H1 (cell line): ENCODE results near the gene ANKS1B. TPM values are rescaled to one million over a fixed set of nuclear protein-coding genes. Genes with fewer than 3 reads are reported as not detected.

Source experiments
- CTCF ChIA-PET: fragments of 300-600 bp; sonication (Branson Sonifier 250); formaldehyde crosslinking; loops from one replicate; lab custom pipeline; 2021; ENCODE audit not compliant: partially characterized antibody; lab: Charles Lee
- POLR2A ChIA-PET: fragments of 300-600 bp; sonication (Branson Sonifier 250); formaldehyde crosslinking; loops from one replicate; lab custom pipeline; 2021; ENCODE audit warnings: inconsistent platforms; ENCODE audit not compliant: partially characterized antibody; lab: Charles Lee
- DNase-seq, 2 experiments: peaks; one replicate each; pipeline versions ENCODE4 v3.0.0 to v3.0.0-alpha.2; 2010 to 2022; ENCODE audit warnings: low spot score in 2 of 2, low read depth in 1 of 2, mixed read lengths in 1 of 2
- FAIRE-seq: peaks from 2 replicates; lab custom pipeline; 2011; peaks lifted over from hg19 to GRCh38; lab: Jason Lieb, UNC
- H2AFZ ChIP-seq: 2 replicates; pipeline ENCODE4 v1.8.1; 2012; ENCODE audit warnings: low read length, inconsistent platforms
- H2AK5ac ChIP-seq: 2 replicates; pipeline ENCODE4 v1.6.1; 2013; ENCODE audit warnings: low read depth, low read length
- H2BK120ac ChIP-seq: replicated peaks from 2 replicates; pipeline ENCODE3; 2013; ENCODE audit warnings: low read depth, low read length, inconsistent platforms
- H2BK12ac ChIP-seq: 2 replicates; pipeline ENCODE4 v1.6.1; 2013; ENCODE audit warnings: low read depth, low read length
- H2BK15ac ChIP-seq: 2 replicates; pipeline ENCODE4 v1.6.1; 2013; ENCODE audit warnings: low read length
- H2BK20ac ChIP-seq: 2 replicates; pipeline ENCODE4 v1.6.1; 2013; ENCODE audit warnings: low read length
- H2BK5ac ChIP-seq: 2 replicates; pipeline ENCODE4 v1.6.1; 2013; ENCODE audit warnings: low read depth, low read length
- H3K14ac ChIP-seq: 2 replicates; pipeline ENCODE4 v1.6.1; 2013; ENCODE audit warnings: inconsistent platforms; ENCODE audit not compliant: insufficient read length
- H3K18ac ChIP-seq: 2 replicates; pipeline ENCODE4 v1.6.1; 2013; ENCODE audit warnings: low read length; ENCODE audit errors: extremely low read depth
- H3K23ac ChIP-seq: 2 replicates; pipeline ENCODE4 v1.6.1; 2013; ENCODE audit warnings: inconsistent platforms; ENCODE audit not compliant: insufficient read length
- H3K23me2 ChIP-seq: 2 replicates; pipeline ENCODE4 v1.6.1; 2013; ENCODE audit warnings: low read depth, low read length
- H3K27ac ChIP-seq: 2 replicates; pipeline ENCODE4 v1.6.1; 2011; ENCODE audit warnings: low read depth, low read length, inconsistent platforms
- H3K27me3 ChIP-seq, 4 experiments: replicated peaks in 1 of 4; 1 replicate in 1 of 4; 2 replicates in 3 of 4; pipeline versions ENCODE4 v1.6.1 to v1.8.1; 2011 to 2013; ENCODE audit warnings: low read length in 3 of 4, mild to moderate bottlenecking in 3 of 4, inconsistent platforms in 2 of 4, mixed read lengths in 2 of 4, moderate library complexity in 1 of 4; ENCODE audit not compliant: control insufficient read depth in 3 of 4, insufficient read depth in 3 of 4; ENCODE audit errors: extremely low read depth in 1 of 4
- H3K36me3 ChIP-seq, 4 experiments: 2 replicates each; pipeline versions ENCODE4 v1.6.1 to v1.8.1; 2011 to 2013; ENCODE audit warnings: mild to moderate bottlenecking in 4 of 4, low read length in 3 of 4, moderate library complexity in 2 of 4, control low read depth in 1 of 4, inconsistent platforms in 1 of 4; ENCODE audit not compliant: insufficient read depth in 4 of 4, control insufficient read depth in 2 of 4
- H3K4ac ChIP-seq: replicated peaks from 2 replicates; pipeline ENCODE3; 2013; ENCODE audit warnings: low read length, low read depth, mixed read lengths, inconsistent platforms; ENCODE audit not compliant: insufficient read length
- H3K4me1 ChIP-seq, 4 experiments: replicated peaks in 1 of 4; 1 replicate in 1 of 4; 2 replicates in 3 of 4; pipeline versions ENCODE4 v1.6.1 to v1.8.1; 2011 to 2013; ENCODE audit warnings: low read length in 3 of 4, inconsistent platforms in 2 of 4, mixed read lengths in 1 of 4; ENCODE audit not compliant: insufficient read depth in 4 of 4, control insufficient read depth in 3 of 4
- H3K4me2 ChIP-seq, 2 experiments: 2 replicates each; pipeline versions ENCODE4 v1.6.1 to v1.8.1; 2011 to 2013; ENCODE audit warnings: low read depth in 2 of 2, low read length in 2 of 2, control low read depth in 1 of 2, inconsistent platforms in 1 of 2, mild to moderate bottlenecking in 1 of 2; ENCODE audit not compliant: insufficient read depth in 1 of 2
- H3K4me3 ChIP-seq, 4 experiments: fragments of 200-600, 300-600 bp in 1 of 4; sonication (generic), shearing (Covaris generic), sonication (Bioruptor Twin) in 1 of 4; 2 replicates each; pipeline versions ENCODE4 v1.5.1 to v1.8.1; 2011 to 2016; ENCODE audit warnings: low read length in 4 of 4, low read depth in 3 of 4, control low read depth in 2 of 4, inconsistent platforms in 2 of 4, mild to moderate bottlenecking in 2 of 4, mixed read lengths in 1 of 4, moderate library complexity in 1 of 4; ENCODE audit not compliant: insufficient read depth in 2 of 4; ENCODE audit errors: extremely low read depth in 1 of 4
- H3K56ac ChIP-seq: replicated peaks from 2 replicates; pipeline ENCODE3; 2013; ENCODE audit warnings: low read depth, mild to moderate bottlenecking, mixed read lengths, low read length, inconsistent platforms; ENCODE audit not compliant: insufficient read length
- H3K79me1 ChIP-seq: 2 replicates; pipeline ENCODE4 v1.6.1; 2013; ENCODE audit warnings: low read depth, low read length, control low read depth
- H3K79me2 ChIP-seq, 2 experiments: 2 replicates each; pipeline versions ENCODE4 v1.6.1 to v1.8.1; 2012 to 2013; ENCODE audit warnings: low read length in 2 of 2, mild to moderate bottlenecking in 2 of 2, inconsistent platforms in 1 of 2; ENCODE audit not compliant: insufficient read depth in 2 of 2, control insufficient read depth in 1 of 2
- H3K9ac ChIP-seq, 4 experiments: replicated peaks in 1 of 4; 1 replicate in 1 of 4; 2 replicates in 3 of 4; pipeline versions ENCODE4 v1.6.1 to v1.8.1; 2011 to 2013; ENCODE audit warnings: low read depth in 3 of 4, low read length in 3 of 4, control low read depth in 2 of 4, mild to moderate bottlenecking in 2 of 4, moderate library complexity in 2 of 4, inconsistent platforms in 1 of 4; ENCODE audit errors: extremely low read depth in 1 of 4
- H3K9me3 ChIP-seq, 2 experiments: 2 replicates each; pipeline versions ENCODE4 v1.6.1 to v1.8.1; 2012 to 2013; ENCODE audit warnings: mild to moderate bottlenecking in 2 of 2, moderate library complexity in 2 of 2, control low read depth in 1 of 2, inconsistent platforms in 1 of 2, low read depth in 1 of 2, low read length in 1 of 2, mixed read lengths in 1 of 2; ENCODE audit not compliant: insufficient read depth in 2 of 2
- H4K20me1 ChIP-seq, 2 experiments: replicated peaks in 1 of 2; 2 replicates each; pipeline versions ENCODE3 to v1.8.1; 2011 to 2013; ENCODE audit warnings: inconsistent platforms in 2 of 2, low read length in 2 of 2, mild to moderate bottlenecking in 1 of 2; ENCODE audit not compliant: insufficient read depth in 2 of 2, control insufficient read depth in 1 of 2
- H4K5ac ChIP-seq: 2 replicates; pipeline ENCODE4 v1.6.1; 2013; ENCODE audit warnings: low read length, low read depth, mixed read lengths, inconsistent platforms; ENCODE audit not compliant: insufficient read length
- H4K8ac ChIP-seq: 2 replicates; pipeline ENCODE4 v1.8.0; 2013; ENCODE audit warnings: mild to moderate bottlenecking, moderate library complexity, low read length, inconsistent platforms; ENCODE audit not compliant: insufficient read depth; ENCODE audit errors: extremely low read depth
- H4K91ac ChIP-seq: replicated peaks from 2 replicates; pipeline ENCODE3; 2013; ENCODE audit warnings: low read length, mixed read lengths, inconsistent platforms; ENCODE audit not compliant: insufficient read length
- CEBPB ChIP-seq: IDR thresholded peaks from 2 replicates; pipeline ENCODE4 v1.6.1; 2012; ENCODE audit warnings: low read depth, low read length
- HDAC6 ChIP-seq: IDR thresholded peaks from one replicate; pipeline ENCODE4 v1.7.1; 2012; ENCODE audit warnings: low read depth, mild to moderate bottlenecking, inconsistent platforms, low read length, moderate library complexity
- NANOG ChIP-seq: IDR thresholded peaks from 2 replicates; pipeline ENCODE4 v1.6.1; 2011; ENCODE audit warnings: low read length, low read depth, mild to moderate bottlenecking, inconsistent platforms; ENCODE audit not compliant: insufficient read depth, poor library complexity, severe bottlenecking
- RAD21 ChIP-seq, 2 experiments: IDR thresholded peaks in 1 of 2; conservative IDR thresholded peaks in 1 of 2; 2 replicates each; pipeline ENCODE4 v1.6.1; 2011; ENCODE audit warnings: low read depth in 2 of 2, low read length in 2 of 2, improper control_type of control experiment in 1 of 2, inconsistent platforms in 1 of 2, mild to moderate bottlenecking in 1 of 2, moderate library complexity in 1 of 2
- SIN3A ChIP-seq, 2 experiments: IDR thresholded peaks in 1 of 2; conservative IDR thresholded peaks in 1 of 2; 2 replicates each; pipeline ENCODE4 v1.6.1; 2011 to 2012; ENCODE audit warnings: low read length in 2 of 2, improper control_type of control experiment in 1 of 2, low read depth in 1 of 2, mild to moderate bottlenecking in 1 of 2
- TEAD4 ChIP-seq: IDR thresholded peaks from 2 replicates; pipeline ENCODE4 v1.6.1; 2012; ENCODE audit warnings: low read depth, low read length, inconsistent platforms, mixed read lengths
- ZNF274 ChIP-seq: IDR thresholded peaks from 2 replicates; pipeline ENCODE4 v1.7.0; 2012; ENCODE audit warnings: low read length, borderline replicate concordance; ENCODE audit errors: extremely low read depth
- whole genome bisulfite sequencing, 2 experiments: shearing (Covaris generic) in 1 of 2; methylation state at CpG; one replicate each; pipeline versions ENCODE4 v1.1.6 to v1.1.7; 2013 to 2015; ENCODE audit warnings: low lambda C conversion rate in 2 of 2, mixed read lengths in 2 of 2, inconsistent platforms in 1 of 2, low coverage in 1 of 2, missing lambda C conversion rate in 1 of 2; ENCODE audit not compliant: insufficient replicate concordance in 2 of 2, insufficient coverage in 1 of 2, insufficient read length in 1 of 2; ENCODE audit errors: extremely low coverage in 1 of 2, missing lambda C conversion rate in 1 of 2; 5-methylcytosine and 5-hydroxymethylcytosine counted together
- polyA plus RNA-seq, 7 experiments: library from polyadenylated mRNA; depleted of rRNA in 3 of 7; stranded (reverse) in 5 of 7; unstranded in 2 of 7; fragments of >200 nt in 5 of 7; fragments of 200-250 nt in 2 of 7; gene quantifications; 1 replicate in 5 of 7; 2 replicates in 1 of 7; 4 replicates in 1 of 7; pipeline versions ENCODE4 v1.2.1 to v1.2.3, GENCODE V29; 2011 to 2013; ENCODE audit warnings: missing spikeins in 2 of 7, mixed read lengths in 2 of 7
- total RNA-seq: library from RNA; stranded (reverse); fragmentation: NEBNext Ultra II Directional; extraction: Animal tissue kit (Norgen Biotek cat#: 25700); gene quantifications from 2 replicates; pipeline ENCODE4 v1.2.1, GENCODE V29; 2021
- TF ChIP-seq, protein P1 (sequence below): IDR thresholded peaks from 2 replicates; pipeline ENCODE4 v1.6.1; 2011; ENCODE audit warnings: low read length, improper control_type of control experiment

ANKS1B gene
- total and polyA plus RNA-seq, 2 of the 8 experiments (the other 6 are each of a cell fraction or from before 2014, with no cell fraction given): 2.7 to 6.1 TPM

- no peak overlapping the region for H3K56ac ChIP-seq
- no peaks in the 10 kb centered on the region for H3K23me2 ChIP-seq
- H3K4me2 ChIP-seq: no peak overlapping the region
- no peak overlapping the region for H2AK5ac ChIP-seq
- FAIRE-seq (no peak), DNase-seq (no peak)
- no peaks in the 10 kb centered on the region for H3K4me1 ChIP-seq
- no peak overlapping the region for H2BK5ac ChIP-seq
- H4K91ac ChIP-seq: no peak overlapping the region
- no peak overlapping the region for H3K4me3 ChIP-seq
- no peak overlapping the region for H2BK20ac ChIP-seq
- POLR2A ChIA-PET: interaction anchor here (0.6 kb wide), 1 partner anchor 789 kb away, joined by 3 read pairs; no protein-coding TSS in a partner anchor
- no peak overlapping the region for H3K4ac ChIP-seq
- no peaks in the 10 kb centered on the region for H3K9me3 ChIP-seq
- H3K27ac ChIP-seq: no peak overlapping the region
- H4K5ac ChIP-seq: no peak overlapping the region
- H3K36me3 ChIP-seq: no peaks in the 10 kb centered on the region
- no peaks in the 10 kb centered on the region for H3K79me1 ChIP-seq
- no peaks in the 10 kb centered on the region for H3K79me2 ChIP-seq
- no peaks in the 10 kb centered on the region for H3K27me3 ChIP-seq
- TF ChIP-seq SIN3A (conservative IDR thresholded peaks at IDR 0.05 in 1 of 2, IDR thresholded peaks at IDR 0.05 in 1 of 2; ENCODE audit: low read depth in 1 of 2, low read length in 2 of 2) (no peak), NANOG (no peak), ZNF274 (no peak), HDAC6 (no peak), TEAD4 (no peak), CEBPB (no peak), RAD21 (IDR thresholded peaks at IDR 0.05 in 1 of 2, conservative IDR thresholded peaks at IDR 0.05 in 1 of 2; ENCODE audit: low read depth in 2 of 2, low read length in 2 of 2) (no peak)
- TF ChIP-seq, protein P1, sequence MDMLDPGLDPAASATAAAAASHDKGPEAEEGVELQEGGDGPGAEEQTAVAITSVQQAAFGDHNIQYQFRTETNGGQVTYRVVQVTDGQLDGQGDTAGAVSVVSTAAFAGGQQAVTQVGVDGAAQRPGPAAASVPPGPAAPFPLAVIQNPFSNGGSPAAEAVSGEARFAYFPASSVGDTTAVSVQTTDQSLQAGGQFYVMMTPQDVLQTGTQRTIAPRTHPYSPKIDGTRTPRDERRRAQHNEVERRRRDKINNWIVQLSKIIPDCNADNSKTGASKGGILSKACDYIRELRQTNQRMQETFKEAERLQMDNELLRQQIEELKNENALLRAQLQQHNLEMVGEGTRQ: no peak
- H3K18ac ChIP-seq: no peak overlapping the region
- H3K23ac ChIP-seq: no peak overlapping the region
- no peak overlapping the region for H2AFZ ChIP-seq
- H2BK12ac ChIP-seq: no peak overlapping the region
- WGBS, 2 experiments: 94% methylated on average over 3 of the region's 3 CpGs; no CpG with 5 or more reads in 1 of the 2 experiments
- no peak overlapping the region for H3K9ac ChIP-seq
- H3K14ac ChIP-seq: no peak overlapping the region
- H4K8ac ChIP-seq: no peak overlapping the region
- H4K20me1 ChIP-seq: no peaks in the 10 kb centered on the region
- H2BK15ac ChIP-seq: no peak overlapping the region
- CTCF ChIA-PET: interaction anchor here (0.7 to 2.3 kb wide), 3 partner anchors 15 to 340 kb away, joined by 3 to 8 read pairs (median 3); no protein-coding TSS in a partner anchor
- H2BK120ac ChIP-seq: no peak overlapping the region
These were observed 571.0 kb downstream of the ANKS1B start for GRCh38 chr12:99413751-99414150.
